SK-N-SH (cell line): ENCODE results near the gene HOXB7. TPM values are rescaled to one million over a fixed set of nuclear protein-coding genes. Genes with fewer than 3 reads are reported as not detected.

Experiments
- CTCF ChIA-PET: fragments of 300-600, 350-600 bp; formaldehyde crosslinking; extraction: SDS; loops from one replicate; lab custom pipeline; 2021; lab: Yijun Ruan, JAX
- POLR2A ChIA-PET: fragments of 350-600 bp; sonication (Branson Sonifier 250); formaldehyde crosslinking; extraction: SDS; loops from one replicate; lab custom pipeline; 2020; ENCODE audit warnings: antibody characterized with exemption, inconsistent platforms; lab: Yijun Ruan, JAX
- DNase-seq: peaks from one replicate; pipeline ENCODE4 v3.0.0; 2012
- H2AFZ ChIP-seq: fragments of 200-600 bp; sonication (generic); 2 replicates; pipeline ENCODE4 v1.8.1; 2016; ENCODE audit warnings: antibody characterized with exemption, mild to moderate bottlenecking, low read depth
- H3F3A ChIP-seq: fragments of 200-600 bp; sonication (generic); replicated peaks from 2 replicates; pipeline ENCODE3; 2016; ENCODE audit warnings: antibody characterized with exemption, mild to moderate bottlenecking; ENCODE audit not compliant: insufficient read depth
- H3K27ac ChIP-seq, 2 experiments: fragments of 200-500 bp in 1 of 2; fragments of 200-600 bp in 1 of 2; sonication (Bioruptor generic) in 1 of 2; sonication (generic), shearing (Covaris generic) in 1 of 2; 2 replicates each; pipeline versions ENCODE4 v1.5.1 to v1.6.1; 2014 to 2016; ENCODE audit warnings: low read depth in 2 of 2, inconsistent platforms in 1 of 2, low read length in 1 of 2, mild to moderate bottlenecking in 1 of 2, mixed read lengths in 1 of 2
- H3K27me3 ChIP-seq: fragments of 200-600 bp; sonication (generic), shearing (Covaris generic); 2 replicates; pipeline ENCODE4 v1.6.1; 2016; ENCODE audit warnings: mixed run types; ENCODE audit not compliant: insufficient read depth
- H3K36me3 ChIP-seq, 2 experiments: fragments of 200-500 bp in 1 of 2; fragments of 200-600 bp in 1 of 2; sonication (Bioruptor generic) in 1 of 2; sonication (generic) in 1 of 2; replicated peaks in 1 of 2; 2 replicates each; pipeline versions ENCODE3 to v1.5.1; 2014 to 2016; ENCODE audit warnings: low read length in 1 of 2, mild to moderate bottlenecking in 1 of 2; ENCODE audit not compliant: insufficient read depth in 2 of 2, control insufficient read depth in 1 of 2
- H3K4me1 ChIP-seq, 2 experiments: fragments of 200-500 bp in 1 of 2; fragments of 200-600 bp in 1 of 2; sonication (Bioruptor generic) in 1 of 2; sonication (generic), shearing (Covaris generic) in 1 of 2; 2 replicates each; pipeline versions ENCODE4 v1.5.1 to v1.6.1; 2014 to 2016; ENCODE audit warnings: low read depth in 1 of 2, low read length in 1 of 2, mixed run types in 1 of 2; ENCODE audit not compliant: insufficient read depth in 2 of 2, control insufficient read depth in 1 of 2
- H3K4me2 ChIP-seq: fragments of 200-600 bp; sonication (generic), shearing (Covaris generic); 2 replicates; pipeline ENCODE4 v1.6.1; 2017; ENCODE audit warnings: mixed run types
- H3K4me3 ChIP-seq, 2 experiments: fragments of 200-500 bp in 1 of 2; fragments of 200-600 bp in 1 of 2; sonication (Bioruptor generic) in 1 of 2; sonication (generic), shearing (Covaris generic) in 1 of 2; 2 replicates each; pipeline versions ENCODE4 v1.5.1 to v1.8.1; 2014 to 2016; ENCODE audit warnings: low read depth in 2 of 2, inconsistent platforms in 1 of 2, low read length in 1 of 2, mild to moderate bottlenecking in 1 of 2, mixed read lengths in 1 of 2, moderate library complexity in 1 of 2
- H3K79me2 ChIP-seq: fragments of 200-600 bp; sonication (generic); 2 replicates; pipeline ENCODE4 v1.8.1; 2017; ENCODE audit warnings: mild to moderate bottlenecking; ENCODE audit not compliant: insufficient read depth
- H3K9ac ChIP-seq: fragments of 200-600 bp; sonication (generic); 2 replicates; pipeline ENCODE4 v1.6.1; 2017; ENCODE audit warnings: mixed run types
- H3K9me2 ChIP-seq: fragments of 200-600 bp; sonication (generic); 2 replicates; pipeline ENCODE4 v1.6.1; 2017; ENCODE audit warnings: mixed run types
- H3K9me3 ChIP-seq: fragments of 200-600 bp; sonication (generic); 2 replicates; pipeline ENCODE4 v1.6.1; 2017; ENCODE audit warnings: mixed run types, mild to moderate bottlenecking, moderate library complexity
- H4K20me1 ChIP-seq: fragments of 200-600 bp; sonication (generic); 2 replicates; pipeline ENCODE4 v1.6.1; 2017; ENCODE audit warnings: mild to moderate bottlenecking, mixed run types; ENCODE audit not compliant: insufficient read depth
- CHD2 ChIP-seq: fragments of 150-350 bp; IDR thresholded peaks from 2 replicates; pipeline ENCODE4 v1.6.1; 2018; ENCODE audit warnings: low read length; ENCODE audit not compliant: partially characterized antibody
- EP300 ChIP-seq, 2 experiments: IDR thresholded peaks; 2 replicates each; pipeline versions ENCODE4 v1.4.0 to v1.6.1; 2012; ENCODE audit warnings: borderline replicate concordance in 1 of 2, low read depth in 1 of 2, low read length in 1 of 2
- EZH2phosphoT487 ChIP-seq: fragments of 200-600 bp; sonication (generic); IDR thresholded peaks from 2 replicates; pipeline ENCODE4 v1.6.1; 2017; ENCODE audit warnings: low read depth, mixed run types, mild to moderate bottlenecking, antibody characterized with exemption, moderate library complexity, borderline replicate concordance
- GABPA ChIP-seq: IDR thresholded peaks from 2 replicates; pipeline ENCODE4 v1.4.0; 2012; ENCODE audit warnings: low read depth, mild to moderate bottlenecking
- MXI1 ChIP-seq: IDR thresholded peaks from 2 replicates; pipeline ENCODE4 v1.6.1; 2012; ENCODE audit warnings: mild to moderate bottlenecking, low read depth, low read length, improper control_type of control experiment
- NFIC ChIP-seq: IDR thresholded peaks from 2 replicates; pipeline ENCODE4 v1.4.0; 2012; ENCODE audit warnings: borderline replicate concordance
- NRF1 ChIP-seq: IDR thresholded peaks from 2 replicates; pipeline ENCODE4 v1.6.1; 2012; ENCODE audit warnings: low read depth, mild to moderate bottlenecking, low read length
- PBX3 ChIP-seq: IDR thresholded peaks from 2 replicates; pipeline ENCODE4; 2012
- RCOR1 ChIP-seq: fragments of 150-350 bp; IDR thresholded peaks from 2 replicates; pipeline ENCODE4 v1.6.1; 2017; ENCODE audit warnings: antibody characterized with exemption, low read length
- SIN3A ChIP-seq: IDR thresholded peaks from 2 replicates; pipeline ENCODE4 v1.6.1; 2012; ENCODE audit warnings: low read depth, mild to moderate bottlenecking, low read length, moderate library complexity, borderline replicate concordance
- SMC3 ChIP-seq: IDR thresholded peaks from 2 replicates; pipeline ENCODE4 v1.6.1; 2012; ENCODE audit warnings: low read depth, low read length, improper control_type of control experiment
- TAF1 ChIP-seq: IDR thresholded peaks from 2 replicates; pipeline ENCODE4 v1.6.1; 2012; ENCODE audit warnings: low read depth, mild to moderate bottlenecking, low read length, moderate library complexity, borderline replicate concordance
- USF1 ChIP-seq: IDR thresholded peaks from 2 replicates; pipeline ENCODE4 v1.4.0; 2012; ENCODE audit warnings: low read depth, borderline replicate concordance
- YY1 ChIP-seq: IDR thresholded peaks from 2 replicates; pipeline ENCODE4 v1.4.0; 2012; ENCODE audit warnings: low read depth, mild to moderate bottlenecking
- WGBS: methylation state at CpG from one replicate; pipeline ENCODE4 v1.1.6; 2017; ENCODE audit warnings: low lambda C conversion rate; 5-methylcytosine and 5-hydroxymethylcytosine counted together
- polyA plus RNA-seq, 3 experiments: library from polyadenylated mRNA; depleted of rRNA; stranded (reverse); fragments of >200 nt; gene quantifications; 2 replicates each; pipeline ENCODE4 v1.2.3, GENCODE V29; 2012
- TF ChIP-seq, protein P1 (sequence below): IDR thresholded peaks from 2 replicates; pipeline ENCODE4 v1.4.0; 2012; ENCODE audit warnings: low read depth, borderline replicate concordance
- TF ChIP-seq, protein P2 (sequence below): fragments of 200-600 bp; sonication (generic); IDR thresholded peaks from 2 replicates; pipeline ENCODE4 v1.6.1; 2017; ENCODE audit warnings: antibody characterized with exemption, mild to moderate bottlenecking, moderate library complexity

Gene HOXB7
- polyA plus RNA-seq, 1 of the 3 experiments (the other 2 are of a cell fraction) = not detected

DNA sequence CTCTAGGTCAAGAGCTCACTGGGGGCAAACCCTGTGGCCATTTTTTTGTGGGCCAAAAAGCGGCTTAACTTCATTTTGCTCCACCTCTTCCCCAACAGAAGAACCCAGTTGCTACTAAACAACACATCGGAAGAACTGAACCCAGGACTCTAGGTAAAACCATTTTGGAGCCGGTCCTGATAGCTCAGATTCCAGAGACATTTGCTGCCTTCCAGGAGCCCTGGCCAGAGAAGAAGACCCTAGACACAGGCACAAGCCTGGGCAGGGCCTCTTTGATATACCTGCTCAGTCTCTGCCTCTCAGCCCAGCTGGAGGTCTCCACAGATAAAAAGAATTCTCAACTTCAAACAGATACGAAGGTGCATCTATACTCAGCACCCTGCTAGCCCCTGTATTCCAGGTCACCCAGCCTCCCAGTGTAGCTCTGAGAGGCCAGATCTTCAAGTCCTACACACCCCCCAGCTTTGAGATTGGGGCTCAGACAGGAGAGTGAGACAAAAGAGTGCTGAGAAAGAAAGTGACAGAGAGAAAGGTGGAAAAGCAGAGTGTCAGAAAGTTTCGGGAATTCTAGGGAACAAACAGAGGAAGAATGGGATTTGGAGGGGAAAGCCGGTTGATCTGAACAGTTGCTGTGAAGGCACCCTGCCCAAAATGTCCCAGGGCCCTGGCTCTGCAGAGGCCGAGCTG lies 21.9 kb upstream of the HOXB7 start:
- Histone ChIP-seq H3K9me3 (no peaks in the 10 kb centered on the region), H3K9ac (no peak overlapping the region), H3K4me3 (no peak overlapping the region), H2AFZ (no peak overlapping the region), H3K9me2 (no peaks in the 10 kb centered on the region), H3K4me2 (no peak overlapping the region), H3K36me3 (no peaks in the 10 kb centered on the region), H3F3A (no peaks in the 10 kb centered on the region), H3K27ac (no peak overlapping the region), H4K20me1 (no peaks in the 10 kb centered on the region), H3K4me1 (no peaks in the 10 kb centered on the region), H3K79me2 (no peaks in the 10 kb centered on the region), H3K27me3 (peaks cover 100% of the 10 kb centered on the region)
- TF ChIP-seq SIN3A = no peak
- TF ChIP-seq NRF1 = no peak
- no peak for TF ChIP-seq MXI1
- TF ChIP-seq YY1 = no peak
- TF ChIP-seq PBX3 = no peak
- TF ChIP-seq USF1 = no peak
- no peak for TF ChIP-seq SMC3
- TF ChIP-seq EZH2phosphoT487 = no peak; the same call in 1 of the 2 replicates
- ChIA-PET CTCF (interaction anchor here (0.6 to 2.0 kb wide), 9 partner anchors 9 to 325 kb away, joined by 3 to 16 read pairs (median 5); no protein-coding TSS in a partner anchor), POLR2A (no interaction called here)
- no peak for DNase-seq
- WGBS = 22% methylated on average over 7 of the region's 7 CpGs

- WGBS = 5% methylated on average over 7 of the region's 7 CpGs
- Histone ChIP-seq H3K9ac (no peak overlapping the region), H2AFZ (no peak overlapping the region), H3K4me2 (no peak overlapping the region), H3K9me3 (no peaks in the 10 kb centered on the region), H3K4me3 (no peak overlapping the region), H3K27me3 (peaks cover 100% of the 10 kb centered on the region), H3F3A (no peaks in the 10 kb centered on the region), H4K20me1 (peaks cover 1% of the 10 kb centered on the region; the same call in 1 of the 2 replicates), H3K9me2 (no peaks in the 10 kb centered on the region), H3K4me1 (no peaks in the 10 kb centered on the region), H3K36me3 (no peaks in the 10 kb centered on the region), H3K79me2 (no peaks in the 10 kb centered on the region), H3K27ac (no peak overlapping the region)
- CTCF ChIA-PET = interaction anchor here (0.6 to 2.0 kb wide), 9 partner anchors 9 to 324 kb away, joined by 3 to 16 read pairs (median 5); no protein-coding TSS in a partner anchor
- TF ChIP-seq NFIC (no peak), RCOR1 (no peak), CHD2 (no peak), TAF1 (no peak), GABPA (no peak), EP300 (IDR thresholded peaks at IDR 0.05; ENCODE audit: borderline replicate concordance in 1 of 2, low read depth in 1 of 2, low read length in 1 of 2) (no peak)
- TF ChIP-seq, protein P1, sequence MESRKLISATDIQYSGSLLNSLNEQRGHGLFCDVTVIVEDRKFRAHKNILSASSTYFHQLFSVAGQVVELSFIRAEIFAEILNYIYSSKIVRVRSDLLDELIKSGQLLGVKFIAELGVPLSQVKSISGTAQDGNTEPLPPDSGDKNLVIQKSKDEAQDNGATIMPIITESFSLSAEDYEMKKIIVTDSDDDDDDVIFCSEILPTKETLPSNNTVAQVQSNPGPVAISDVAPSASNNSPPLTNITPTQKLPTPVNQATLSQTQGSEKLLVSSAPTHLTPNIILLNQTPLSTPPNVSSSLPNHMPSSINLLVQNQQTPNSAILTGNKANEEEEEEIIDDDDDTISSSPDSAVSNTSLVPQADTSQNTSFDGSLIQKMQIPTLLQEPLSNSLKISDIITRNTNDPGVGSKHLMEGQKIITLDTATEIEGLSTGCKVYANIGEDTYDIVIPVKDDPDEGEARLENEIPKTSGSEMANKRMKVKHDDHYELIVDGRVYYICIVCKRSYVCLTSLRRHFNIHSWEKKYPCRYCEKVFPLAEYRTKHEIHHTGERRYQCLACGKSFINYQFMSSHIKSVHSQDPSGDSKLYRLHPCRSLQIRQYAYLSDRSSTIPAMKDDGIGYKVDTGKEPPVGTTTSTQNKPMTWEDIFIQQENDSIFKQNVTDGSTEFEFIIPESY = no peak
- TF ChIP-seq, protein P2, sequence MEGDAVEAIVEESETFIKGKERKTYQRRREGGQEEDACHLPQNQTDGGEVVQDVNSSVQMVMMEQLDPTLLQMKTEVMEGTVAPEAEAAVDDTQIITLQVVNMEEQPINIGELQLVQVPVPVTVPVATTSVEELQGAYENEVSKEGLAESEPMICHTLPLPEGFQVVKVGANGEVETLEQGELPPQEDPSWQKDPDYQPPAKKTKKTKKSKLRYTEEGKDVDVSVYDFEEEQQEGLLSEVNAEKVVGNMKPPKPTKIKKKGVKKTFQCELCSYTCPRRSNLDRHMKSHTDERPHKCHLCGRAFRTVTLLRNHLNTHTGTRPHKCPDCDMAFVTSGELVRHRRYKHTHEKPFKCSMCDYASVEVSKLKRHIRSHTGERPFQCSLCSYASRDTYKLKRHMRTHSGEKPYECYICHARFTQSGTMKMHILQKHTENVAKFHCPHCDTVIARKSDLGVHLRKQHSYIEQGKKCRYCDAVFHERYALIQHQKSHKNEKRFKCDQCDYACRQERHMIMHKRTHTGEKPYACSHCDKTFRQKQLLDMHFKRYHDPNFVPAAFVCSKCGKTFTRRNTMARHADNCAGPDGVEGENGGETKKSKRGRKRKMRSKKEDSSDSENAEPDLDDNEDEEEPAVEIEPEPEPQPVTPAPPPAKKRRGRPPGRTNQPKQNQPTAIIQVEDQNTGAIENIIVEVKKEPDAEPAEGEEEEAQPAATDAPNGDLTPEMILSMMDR = no peak
- POLR2A ChIA-PET = no interaction called here
- no peak for DNase-seq
Observed at GRCh38 chr17:48631693-48632578, 21.1 kb upstream of the HOXB7 start.
